PC-9 (cell line): ENCODE measurements around the gene CLCN2. TPM values are rescaled to one million over a fixed set of nuclear protein-coding genes. Genes with fewer than 3 reads are reported as not detected.

Source experiments
- BruUV-seq: library from RNA; stranded (reverse); fragments of 400-500 nt; replicated peaks from 2 replicates; lab custom pipeline; 2021; lab: Mats Ljungman, UMichigan
- CTCF ChIA-PET: fragments of 300-600 bp; sonication (Branson Sonifier 250); formaldehyde crosslinking; loops from one replicate; lab custom pipeline; 2022; ENCODE audit warnings: antibody characterized with exemption; lab: Charles Lee
- POLR2A ChIA-PET: fragments of 300-600 bp; sonication (Branson Sonifier 250); formaldehyde crosslinking; loops from one replicate; lab custom pipeline; 2022; ENCODE audit warnings: antibody characterized with exemption; ENCODE audit not compliant: unreplicated experiment; lab: Charles Lee
- DNase-seq, 2 experiments: peaks; one replicate each; pipeline versions ENCODE4 v3.0.0 to v3.0.0-alpha.2; 2015 to 2022; ENCODE audit warnings: mixed read lengths in 1 of 2
- H2AFZ ChIP-seq: fragments of 200-600 bp; sonication (generic); 2 replicates; pipeline ENCODE4 v1.8.1; 2017; ENCODE audit warnings: antibody characterized with exemption
- H3F3A ChIP-seq: fragments of 200-600 bp; sonication (generic); 2 replicates; pipeline ENCODE4 v1.8.1; 2017; ENCODE audit warnings: antibody characterized with exemption, mild to moderate bottlenecking, low read depth; ENCODE audit not compliant: insufficient read depth
- H3K27ac ChIP-seq: fragments of 200-600 bp; sonication (generic); 2 replicates; pipeline ENCODE4 v1.6.1; 2016; ENCODE audit warnings: mixed run types
- H3K27me3 ChIP-seq: fragments of 200-600 bp; sonication (generic); 2 replicates; pipeline ENCODE4 v1.6.1; 2016; ENCODE audit warnings: low read depth, mixed run types; ENCODE audit not compliant: insufficient read depth
- H3K36me3 ChIP-seq: fragments of 200-600 bp; sonication (generic); 2 replicates; pipeline ENCODE4 v1.6.1; 2016; ENCODE audit warnings: low read depth, mixed run types
- H3K4me1 ChIP-seq: fragments of 200-600 bp; sonication (generic); replicated peaks from 2 replicates; pipeline ENCODE4 v1.6.1; 2016; ENCODE audit warnings: mixed run types; ENCODE audit not compliant: insufficient read depth
- H3K4me2 ChIP-seq: fragments of 200-600 bp; sonication (generic); 2 replicates; pipeline ENCODE4 v1.6.1; 2017; ENCODE audit warnings: mixed run types
- H3K4me3 ChIP-seq: fragments of 200-600 bp; sonication (generic); 2 replicates; pipeline ENCODE4 v1.6.1; 2016; ENCODE audit warnings: mixed run types
- H3K79me2 ChIP-seq: fragments of 200-600 bp; sonication (generic); 2 replicates; pipeline ENCODE4 v1.6.1; 2017; ENCODE audit warnings: low read depth, mixed run types
- H3K9me2 ChIP-seq: fragments of 200-600 bp; sonication (generic); 2 replicates; pipeline ENCODE4 v1.8.1; 2017; ENCODE audit warnings: mild to moderate bottlenecking; ENCODE audit not compliant: insufficient read depth
- H3K9me3 ChIP-seq: fragments of 200-600 bp; sonication (generic); 2 replicates; pipeline ENCODE4 v1.8.1; 2016; ENCODE audit warnings: low read depth; ENCODE audit not compliant: insufficient read depth
- H4K20me1 ChIP-seq: fragments of 200-600 bp; sonication (generic); 2 replicates; pipeline ENCODE4 v1.8.1; 2017; ENCODE audit not compliant: insufficient read depth
- CTCF ChIP-seq: fragments of 200-600 bp; sonication (generic); conservative IDR thresholded peaks from 2 replicates; pipeline ENCODE4 v1.6.1; 2017; ENCODE audit warnings: mixed run types, antibody characterized with exemption, mild to moderate bottlenecking, moderate library complexity
- EZH2 ChIP-seq: fragments of 200-600 bp; sonication (generic); IDR thresholded peaks from 2 replicates; pipeline ENCODE4 v1.8.0; 2017; ENCODE audit warnings: antibody characterized with exemption, low read depth
- intact Hi-C: fragments of 100-400 bp; cut with micrococcal nuclease; formaldehyde crosslinking; loops from one replicate; pipeline ENCODE4 v1.10.0; 2022; ENCODE audit not compliant: unreplicated experiment
- total RNA-seq: library from RNA; stranded (reverse); gene quantifications from 2 replicates; pipeline ENCODE4 v1.2.3, GENCODE V29; 2021

The CLCN2 gene
- total RNA-seq, 1 experiment from 2014 or later = 27.1 TPM

GRCh38 chr3:184300378-184300720 lies 61.1 kb downstream of the CLCN2 start:
- H3K9me3 ChIP-seq = no peaks in the 10 kb centered on the region
- H3F3A ChIP-seq = peaks cover 63% of the 10 kb centered on the region; the same call in 1 of the 2 replicates
- H3K36me3 ChIP-seq = peaks cover 49% of the 10 kb centered on the region
- H3K27ac ChIP-seq = peak overlapping the region; percentile 57
- BruUV-seq = no TSS peak
- H4K20me1 ChIP-seq = peaks cover 48% of the 10 kb centered on the region
- intact Hi-C loops = no loop called here
- no peaks in the 10 kb centered on the region for H3K9me2 ChIP-seq
- peaks cover 58% of the 10 kb centered on the region for H3K79me2 ChIP-seq
- peak overlapping the region; percentile 96 for H3K4me2 ChIP-seq
- H2AFZ ChIP-seq = no peak overlapping the region
- DNase-seq = peak in 1 of 2 experiments; percentile 77
- TF ChIP-seq EZH2 (no peak), CTCF (no peak)
- POLR2A ChIA-PET = no interaction called here
- CTCF ChIA-PET = no interaction called here
- no peaks in the 10 kb centered on the region for H3K27me3 ChIP-seq
- H3K4me3 ChIP-seq = peak overlapping the region; percentile 100
- H3K4me1 ChIP-seq = peaks cover 15% of the 10 kb centered on the region

DNA sequence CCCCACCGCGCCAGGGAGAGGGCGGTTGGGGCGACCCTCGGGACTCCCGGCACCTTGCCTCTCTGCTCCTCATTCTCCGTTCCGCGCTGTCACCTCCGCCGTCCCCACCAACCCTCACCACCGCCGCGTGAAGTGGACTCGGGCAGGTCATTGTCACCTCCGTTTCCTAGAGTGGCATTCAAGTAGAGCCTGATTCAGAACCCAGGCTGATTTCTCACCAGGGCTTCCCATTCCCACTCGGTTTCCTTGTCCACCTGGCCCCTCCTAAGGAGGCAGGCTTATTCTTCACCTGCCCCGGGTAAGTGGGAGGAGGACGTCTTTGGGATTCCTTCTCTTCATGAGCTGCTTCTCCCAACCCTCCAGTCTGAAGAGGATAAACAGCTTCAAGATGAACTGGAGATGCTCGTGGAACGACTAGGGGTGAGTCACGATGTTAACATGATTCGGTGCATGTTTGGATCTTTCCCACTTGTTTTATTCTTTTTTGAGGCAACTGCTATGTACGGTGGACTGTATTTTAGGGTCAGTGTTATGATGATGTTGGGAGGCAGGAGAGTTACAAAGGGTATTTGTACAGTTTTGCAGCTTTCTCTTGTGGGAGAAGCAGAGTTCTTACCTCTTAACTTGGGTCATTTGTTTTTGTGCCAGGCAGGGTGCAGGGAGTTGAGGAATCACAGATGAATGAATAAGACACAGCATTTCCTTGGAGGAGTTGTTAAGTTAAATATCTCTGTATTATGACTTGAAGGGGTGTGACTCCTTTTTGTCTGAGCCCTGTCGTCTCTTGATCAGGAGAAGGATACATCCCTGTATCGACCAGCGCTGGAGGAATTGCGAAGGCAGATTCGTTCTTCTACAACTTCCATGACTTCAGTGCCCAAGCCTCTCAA lies 61.7 kb downstream of the CLCN2 start:
- Histone ChIP-seq H3K79me2 (peaks cover 55% of the 10 kb centered on the region), H2AFZ (peak overlapping the region; percentile 72), H3K9me2 (no peaks in the 10 kb centered on the region), H3K4me3 (peak overlapping the region; percentile 100), H3F3A (peaks cover 57% of the 10 kb centered on the region; the same call in 1 of the 2 replicates), H3K9me3 (no peaks in the 10 kb centered on the region), H3K4me2 (peak overlapping the region; percentile 96), H3K27ac (peak overlapping the region; percentile 57), H3K36me3 (peaks cover 45% of the 10 kb centered on the region), H3K27me3 (no peaks in the 10 kb centered on the region), H3K4me1 (peaks cover 15% of the 10 kb centered on the region), H4K20me1 (peaks cover 42% of the 10 kb centered on the region)
- TF ChIP-seq EZH2 = no peak
- TF ChIP-seq CTCF = no peak
- DNase-seq = peak in 1 of 2 experiments; percentile 59
- BruUV-seq = TSS peak; percentile 48
- ChIA-PET POLR2A (interaction anchor here (0.6 to 0.7 kb wide), 4 partner anchors 43 to 72 kb away, joined by 3 to 4 read pairs (median 4); no protein-coding TSS in a partner anchor), CTCF (no interaction called here)
- intact Hi-C loops = loop anchor here (1.0 to 2.0 kb wide), 7 partner anchors 15 to 245 kb away; partner anchors contain the start of genes AP2M1, CAMK2N2, EEF1AKMT4 and EIF4G1

- Histone ChIP-seq H3F3A (peaks cover 49% of the 10 kb centered on the region; the same call in 1 of the 2 replicates), H3K9me3 (no peaks in the 10 kb centered on the region), H3K27me3 (no peaks in the 10 kb centered on the region), H3K36me3 (peaks cover 37% of the 10 kb centered on the region), H3K9me2 (no peaks in the 10 kb centered on the region), H4K20me1 (peaks cover 37% of the 10 kb centered on the region), H3K79me2 (peaks cover 48% of the 10 kb centered on the region), H3K27ac (peak within 1 kb of the TSS; percentile 57), H3K4me2 (peak within 1 kb of the TSS; percentile 96), H3K4me1 (peaks cover 15% of the 10 kb centered on the region), H2AFZ (peak within 1 kb of the TSS; percentile 97), H3K4me3 (peak within 1 kb of the TSS; percentile 100)
- intact Hi-C loops = loop anchor here (1.0 to 2.0 kb wide), 7 partner anchors 15 to 246 kb away; partner anchors contain the start of genes AP2M1, CAMK2N2, EEF1AKMT4 and EIF4G1
- CTCF ChIA-PET = no interaction called here
- POLR2A ChIA-PET = interaction anchor here (0.6 to 0.7 kb wide), 2 partner anchors 59 to 73 kb away, joined by 3 to 4 read pairs; no protein-coding TSS in a partner anchor
- no TSS peak for BruUV-seq
- DNase-seq = peak; percentile 92 to 99
- TF ChIP-seq CTCF = no peak
- TF ChIP-seq EZH2 = no peak
These were observed 62.5 kb downstream of the CLCN2 start, which contains the start of gene PSMD2 for GRCh38 chr3:184298759-184299487. Gene PSMD2 (plus strand): TSS chr3:184299241. CDS start chr3:184299267, 26 bp downstream.
